Body of pancreas (tissue), 4 donors: ENCODE data around the gene TMEM117.

Experiments used
- CTCF ChIP-seq, 7 experiments: fragments of 450-650 bp in 4 of 7; fragments of 200-600 bp in 3 of 7; sonication (generic) in 3 of 7; IDR thresholded peaks; one replicate each; pipeline ENCODE4 v1.5.1; 2016 to 2019; ENCODE audit warnings: antibody characterized with exemption in 7 of 7
- POLR2A ChIP-seq, 3 donors: fragments of 450-650 bp; IDR thresholded peaks; one replicate each; pipeline ENCODE4 v1.6.1; 2016; ENCODE audit warnings: antibody characterized with exemption in 3 of 3, mild to moderate bottlenecking in 2 of 3

- no peak for TF ChIP-seq CTCF (IDR thresholded peaks at IDR 0.05)
- no peak for TF ChIP-seq POLR2A (IDR thresholded peaks at IDR 0.05)
Observed at GRCh38 chr12:44098786-44099185, 262.9 kb downstream of the TMEM117 start.
